K562 (cell line): ENCODE results near the gene GIGYF1. TPM values are rescaled to one million over a fixed set of nuclear protein-coding genes. Genes with fewer than 3 reads are reported as not detected.
A peak's percentile ranks its signal among the peaks of the same experiment; 100 is the strongest.

Experiments used
- ARID1B ChIP-seq: fragments of 450-650 bp; IDR thresholded peaks from 2 replicates; pipeline ENCODE4 v1.6.1; 2016; ENCODE audit warnings: antibody characterized with exemption, mild to moderate bottlenecking, inconsistent platforms
- BCOR ChIP-seq: fragments of 450-650 bp; IDR thresholded peaks from 2 replicates; pipeline ENCODE4 v1.6.1; 2016
- MEIS2 ChIP-seq: fragments of 450-650 bp; IDR thresholded peaks from 2 replicates; pipeline ENCODE4 v1.6.1; 2014; ENCODE audit warnings: mild to moderate bottlenecking; ENCODE audit not compliant: partially characterized antibody
- NBN ChIP-seq: fragments of 450-650 bp; IDR thresholded peaks from 2 replicates; pipeline ENCODE4 v1.6.1; 2016; ENCODE audit warnings: low read depth, mild to moderate bottlenecking
- NFATC3 ChIP-seq: fragments of 450-650 bp; IDR thresholded peaks from 2 replicates; pipeline ENCODE4 v1.6.1; 2017; ENCODE audit warnings: mild to moderate bottlenecking
- PRDM10 ChIP-seq: fragments of 450-650 bp; IDR thresholded peaks from 2 replicates; pipeline ENCODE4 v1.6.1; 2018; ENCODE audit not compliant: partially characterized antibody
- RFX1 ChIP-seq: fragments of 450-650 bp; IDR thresholded peaks from 2 replicates; pipeline ENCODE4 v1.6.1; 2016; ENCODE audit warnings: mild to moderate bottlenecking, moderate library complexity
- SP1 ChIP-seq: sonication (generic); formaldehyde crosslinking; IDR thresholded peaks from 2 replicates; pipeline ENCODE4 v1.8.1; 2022; ENCODE audit warnings: mild to moderate bottlenecking, missing genetic modification reagents
- TFAM ChIP-seq: fragments of 250-450 bp; sonication (Bioruptor Pico); conservative IDR thresholded peaks from 2 replicates; pipeline ENCODE4 v1.5.0; 2021; ENCODE audit warnings: mild to moderate bottlenecking, moderate library complexity
- THRAP3 ChIP-seq: fragments of 450-650 bp; IDR thresholded peaks from 2 replicates; pipeline ENCODE4 v1.6.1; 2016; ENCODE audit warnings: mild to moderate bottlenecking, inconsistent platforms, borderline replicate concordance
- TRIM24 ChIP-seq, 2 experiments: fragments of 450-650 bp; IDR thresholded peaks; 2 replicates each; pipeline ENCODE4 v1.6.1; 2016
- ZNF124 ChIP-seq: sonication (generic); formaldehyde crosslinking; IDR thresholded peaks from 2 replicates; pipeline ENCODE4 v1.8.1; 2022; ENCODE audit warnings: missing genetic modification reagents
- ZNF175 ChIP-seq: fragments of 200-800 bp; sonication (Bioruptor generic); IDR thresholded peaks from 2 replicates; pipeline ENCODE4 v1.6.1; 2016; ENCODE audit warnings: low read depth, mild to moderate bottlenecking, missing genetic modification characterization, missing compliant biosample characterization
- ZNF518B ChIP-seq: fragments of 250-450 bp; sonication (Bioruptor Pico); IDR thresholded peaks from 2 replicates; pipeline ENCODE4 v1.5.0; 2021; ENCODE audit warnings: mild to moderate bottlenecking, moderate library complexity
- polyA plus RNA-seq, 8 experiments: library from polyadenylated mRNA; depleted of rRNA in 4 of 8; stranded (reverse) in 5 of 8; unstranded in 3 of 8; fragments of >200 nt; fragmentation: Nextera tagmentation in 2 of 8; fragmentation: Illumina TruSeq in 1 of 8; extraction: Ambion mirVana in 2 of 8; extraction: Trizol in 1 of 8; gene quantifications; 2 replicates each; pipeline versions ENCODE4 v1.2.1 to v1.2.3, GENCODE V29; 2011 to 2014; ENCODE audit warnings: inconsistent platforms in 1 of 8, missing spikeins in 1 of 8
- total RNA-seq, 7 experiments: library from RNA; depleted of rRNA in 6 of 7; stranded (reverse); fragments of >200 nt in 6 of 7; fragmentation: Illumina TruSeq in 2 of 7; extraction: Trizol in 2 of 7; gene quantifications; 2 replicates each; pipeline versions ENCODE4 v1.2.1 to v1.2.3, GENCODE V29; 2011 to 2021; ENCODE audit warnings: low replicate concordance in 1 of 7
- TF ChIP-seq, protein P1 (sequence below): fragments of 250-450 bp; sonication (Bioruptor Pico); IDR thresholded peaks from 2 replicates; pipeline ENCODE4 v1.4.0; 2020; ENCODE audit warnings: mild to moderate bottlenecking, moderate library complexity, borderline replicate concordance
- TF ChIP-seq, protein P2 (sequence below): sonication (generic); formaldehyde crosslinking; IDR thresholded peaks from 2 replicates; pipeline ENCODE4 v1.8.1; 2023; ENCODE audit warnings: mild to moderate bottlenecking, missing genetic modification reagents

GIGYF1 gene
- total and polyA plus RNA-seq, 9 of the 15 experiments (the other 6 are each of a cell fraction or from before 2014, with no cell fraction given), result 0.56 to 76.2 (median 16.8) TPM

DNA sequence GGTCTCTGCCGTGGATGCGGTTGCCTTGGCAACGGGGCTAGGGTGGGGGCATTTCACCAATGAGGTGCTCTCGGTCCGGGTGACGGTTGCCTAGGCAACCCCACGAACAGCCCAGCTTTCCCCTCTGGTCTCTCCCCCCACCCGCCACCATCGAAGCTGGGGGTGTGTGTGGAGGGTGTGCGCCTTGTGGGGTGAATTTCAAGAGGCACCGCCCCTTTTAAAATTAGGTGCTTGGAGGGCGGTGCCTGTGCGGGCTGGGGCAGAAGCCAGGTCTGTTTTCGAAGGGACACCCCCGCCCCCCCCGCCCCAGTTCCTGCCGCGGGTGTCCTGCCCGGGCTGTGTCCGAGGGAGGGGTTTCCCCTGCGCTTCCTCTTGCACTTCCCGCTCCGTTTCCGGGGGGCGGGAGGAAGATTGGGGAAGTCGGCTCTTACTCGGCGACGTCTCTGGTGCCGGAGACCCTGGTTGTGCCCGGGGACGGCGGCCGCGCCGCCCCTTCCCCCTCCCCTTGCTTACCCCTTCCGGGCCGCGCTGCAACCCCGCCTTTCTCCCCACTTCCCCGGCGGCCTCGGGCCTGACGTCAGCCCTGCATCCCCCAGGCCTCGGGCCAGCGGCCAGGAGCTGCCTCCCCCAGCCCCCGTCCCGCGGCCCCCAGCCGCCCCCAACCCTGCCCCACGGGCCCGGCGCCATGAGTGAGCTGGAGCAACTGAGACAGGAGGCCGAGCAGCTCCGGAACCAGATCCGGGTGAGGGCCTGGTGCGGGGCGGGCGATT, 18.3 kb downstream of the GIGYF1 start (continued):
- TF ChIP-seq, protein P1, sequence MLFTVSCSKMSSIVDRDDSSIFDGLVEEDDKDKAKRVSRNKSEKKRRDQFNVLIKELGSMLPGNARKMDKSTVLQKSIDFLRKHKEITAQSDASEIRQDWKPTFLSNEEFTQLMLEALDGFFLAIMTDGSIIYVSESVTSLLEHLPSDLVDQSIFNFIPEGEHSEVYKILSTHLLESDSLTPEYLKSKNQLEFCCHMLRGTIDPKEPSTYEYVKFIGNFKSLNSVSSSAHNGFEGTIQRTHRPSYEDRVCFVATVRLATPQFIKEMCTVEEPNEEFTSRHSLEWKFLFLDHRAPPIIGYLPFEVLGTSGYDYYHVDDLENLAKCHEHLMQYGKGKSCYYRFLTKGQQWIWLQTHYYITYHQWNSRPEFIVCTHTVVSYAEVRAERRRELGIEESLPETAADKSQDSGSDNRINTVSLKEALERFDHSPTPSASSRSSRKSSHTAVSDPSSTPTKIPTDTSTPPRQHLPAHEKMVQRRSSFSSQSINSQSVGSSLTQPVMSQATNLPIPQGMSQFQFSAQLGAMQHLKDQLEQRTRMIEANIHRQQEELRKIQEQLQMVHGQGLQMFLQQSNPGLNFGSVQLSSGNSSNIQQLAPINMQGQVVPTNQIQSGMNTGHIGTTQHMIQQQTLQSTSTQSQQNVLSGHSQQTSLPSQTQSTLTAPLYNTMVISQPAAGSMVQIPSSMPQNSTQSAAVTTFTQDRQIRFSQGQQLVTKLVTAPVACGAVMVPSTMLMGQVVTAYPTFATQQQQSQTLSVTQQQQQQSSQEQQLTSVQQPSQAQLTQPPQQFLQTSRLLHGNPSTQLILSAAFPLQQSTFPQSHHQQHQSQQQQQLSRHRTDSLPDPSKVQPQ (CRISPR knock-in tag), result no peak
- TF ChIP-seq PRDM10 (peak; percentile 28), NBN (no peak), THRAP3 (no peak), BCOR (no peak), TRIM24 (IDR thresholded peaks at IDR 0.05) (no peak), TFAM (no peak), ZNF175 (CRISPR knock-in tag) (no peak), MEIS2 (no peak), ARID1B (peak; percentile 26; the same call in 1 of the 2 replicates), ZNF124 (no peak), ZNF518B (CRISPR knock-in tag) (no peak), RFX1 (peak; percentile 97), SP1 (CRISPR knock-in tag) (no peak; the same call in 1 of the 2 replicates), NFATC3 (no peak)
- TF ChIP-seq, protein P2, sequence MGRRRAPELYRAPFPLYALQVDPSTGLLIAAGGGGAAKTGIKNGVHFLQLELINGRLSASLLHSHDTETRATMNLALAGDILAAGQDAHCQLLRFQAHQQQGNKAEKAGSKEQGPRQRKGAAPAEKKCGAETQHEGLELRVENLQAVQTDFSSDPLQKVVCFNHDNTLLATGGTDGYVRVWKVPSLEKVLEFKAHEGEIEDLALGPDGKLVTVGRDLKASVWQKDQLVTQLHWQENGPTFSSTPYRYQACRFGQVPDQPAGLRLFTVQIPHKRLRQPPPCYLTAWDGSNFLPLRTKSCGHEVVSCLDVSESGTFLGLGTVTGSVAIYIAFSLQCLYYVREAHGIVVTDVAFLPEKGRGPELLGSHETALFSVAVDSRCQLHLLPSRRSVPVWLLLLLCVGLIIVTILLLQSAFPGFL (CRISPR knock-in tag), result no peak
